HG03064 (cell line): ENCODE data around the gene KIFC3.
"Not testable (repeated sequence)": the region's sequence is repeated elsewhere in the genome, so short reads cannot be mapped to it uniquely, and the experiment has no call there.

Experiments used
- ATAC-seq: cut with Tn5 transposase; IDR thresholded peaks from one replicate; pipeline ENCODE4 v1.9.1; 2021; ENCODE audit warnings: low read depth; ENCODE audit not compliant: unreplicated experiment

Gene KIFC3

DNA sequence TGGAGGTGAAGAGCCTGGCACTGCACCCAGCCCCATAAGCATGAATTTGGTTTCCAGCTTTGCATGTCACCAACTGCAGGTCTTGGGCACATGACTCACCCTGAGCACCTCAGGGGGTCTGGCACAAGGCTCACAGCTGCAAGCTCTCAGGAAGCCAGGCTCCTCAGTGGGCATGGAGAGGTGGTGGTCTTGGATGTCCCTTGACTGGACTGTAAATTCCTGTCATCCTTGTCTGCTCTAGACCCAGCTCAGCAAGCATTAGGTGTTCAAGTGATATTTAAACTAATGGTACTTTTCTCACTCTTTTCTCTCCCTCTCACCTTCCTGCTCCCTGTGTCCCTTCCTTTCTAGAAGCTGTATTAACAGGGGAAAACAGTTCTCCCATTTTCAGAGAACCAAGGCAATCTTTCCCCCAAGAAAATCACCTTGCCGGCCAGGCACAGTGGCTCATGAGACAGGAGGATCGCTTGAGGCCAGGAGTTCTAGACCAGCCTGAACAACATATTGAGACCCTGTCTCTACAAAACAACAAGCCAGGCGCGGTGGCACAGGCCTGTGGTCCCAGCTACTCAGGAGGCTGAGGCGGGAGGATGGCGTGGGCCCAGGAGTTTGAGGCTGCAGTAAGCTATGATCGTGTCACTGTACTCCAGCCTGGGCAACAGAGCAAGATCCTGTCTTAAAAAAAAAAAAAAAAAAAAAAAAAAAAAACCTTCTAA lies 5.1 kb upstream of the KIFC3 start:
- ATAC-seq: no peak

DNA sequence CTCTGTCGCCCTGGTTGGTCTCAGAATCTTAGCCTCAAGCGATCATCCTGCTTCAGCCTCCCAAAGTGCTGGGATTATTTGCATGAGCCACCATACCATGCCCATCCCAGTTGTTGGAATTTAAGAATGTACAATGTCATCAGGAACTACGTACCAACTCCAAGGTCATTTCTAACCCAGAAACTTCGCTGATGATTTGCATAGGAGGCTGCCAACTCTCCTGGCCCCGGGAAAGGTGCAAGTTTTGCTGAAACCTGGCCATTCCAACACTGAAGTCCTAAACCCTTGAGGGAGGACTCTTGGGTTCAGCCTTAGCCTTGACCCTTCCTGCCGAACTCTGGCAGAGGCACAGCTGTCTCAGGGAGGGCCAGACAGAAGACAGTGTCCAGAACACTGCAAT lies 2.9 kb upstream of the KIFC3 start:
- ATAC-seq: no peak

DNA sequence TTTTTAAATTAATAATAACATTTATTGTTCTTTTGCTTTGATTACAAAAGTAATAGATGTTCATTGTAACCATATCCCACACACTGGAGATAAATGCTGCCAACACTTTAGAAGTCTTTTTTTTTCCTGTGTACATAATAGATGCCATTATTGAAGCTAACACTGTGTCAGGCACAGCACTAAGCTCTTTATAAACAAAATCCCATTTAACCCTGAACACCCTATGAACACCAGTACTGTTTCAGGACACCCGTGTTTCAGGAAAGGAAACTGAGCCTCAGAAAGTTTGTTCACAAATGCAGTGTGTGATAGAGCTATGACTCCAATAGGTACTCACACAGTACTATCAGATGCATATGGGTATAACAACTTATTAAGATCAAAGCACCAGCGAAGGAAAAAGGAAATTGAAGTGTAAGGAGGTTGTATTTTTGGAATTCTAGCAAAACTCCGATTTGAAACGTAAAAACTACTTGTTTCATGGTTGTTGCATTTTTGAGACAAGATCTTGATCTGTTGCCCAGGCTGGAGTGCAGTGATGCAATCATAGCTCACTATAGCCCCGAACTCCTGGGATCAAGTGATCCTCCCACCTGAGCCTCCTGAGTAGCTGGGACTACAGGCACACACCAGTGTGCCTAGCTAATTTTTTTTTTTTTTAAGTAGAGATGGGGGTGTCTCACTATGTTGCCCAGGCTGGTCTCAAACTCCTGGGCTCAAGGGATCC lies 2.0 kb upstream of the KIFC3 start:
- ATAC-seq: no peak

DNA sequence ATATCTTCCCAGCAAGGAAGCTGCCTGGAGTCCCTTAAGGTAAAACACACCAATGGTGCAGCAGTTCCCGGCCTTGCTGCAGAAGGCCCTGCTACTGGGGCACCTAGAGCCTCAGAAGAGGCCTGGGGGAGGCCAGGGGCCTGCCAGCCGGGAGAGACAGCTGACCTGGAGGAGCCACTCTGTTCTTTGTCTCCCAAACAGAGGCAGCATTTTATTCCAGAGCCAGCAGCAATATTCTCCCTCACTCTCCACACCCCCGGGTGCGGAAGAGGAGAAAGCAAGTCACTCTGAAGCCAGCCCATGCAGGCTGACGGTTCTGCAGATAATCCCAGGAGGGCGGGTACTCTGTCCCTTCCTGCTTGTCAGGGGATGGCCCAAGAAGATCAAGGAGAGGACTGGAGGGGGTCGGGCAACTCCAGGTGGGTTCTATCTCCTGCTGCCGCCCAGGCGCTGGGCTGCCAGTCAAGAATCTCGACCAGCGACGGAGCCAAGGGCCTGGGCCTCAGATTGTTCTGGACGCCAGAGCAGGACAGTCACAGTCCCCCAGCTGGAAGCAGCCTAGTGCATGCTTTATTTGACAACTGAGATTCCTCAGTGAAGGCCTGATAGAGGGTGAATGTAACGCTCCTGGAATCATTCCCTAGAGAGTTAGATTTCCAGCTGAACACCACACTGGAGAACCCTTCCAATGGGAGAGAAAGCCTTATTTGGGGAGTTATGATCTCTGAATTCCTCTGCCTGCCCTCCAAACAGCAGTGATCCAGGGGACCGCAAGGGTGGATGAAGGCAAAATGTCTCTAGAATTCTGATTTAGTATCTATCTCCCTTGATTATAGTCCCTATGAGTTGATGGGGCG lies 1.1 kb upstream of the KIFC3 start:
- no peak for ATAC-seq

DNA sequence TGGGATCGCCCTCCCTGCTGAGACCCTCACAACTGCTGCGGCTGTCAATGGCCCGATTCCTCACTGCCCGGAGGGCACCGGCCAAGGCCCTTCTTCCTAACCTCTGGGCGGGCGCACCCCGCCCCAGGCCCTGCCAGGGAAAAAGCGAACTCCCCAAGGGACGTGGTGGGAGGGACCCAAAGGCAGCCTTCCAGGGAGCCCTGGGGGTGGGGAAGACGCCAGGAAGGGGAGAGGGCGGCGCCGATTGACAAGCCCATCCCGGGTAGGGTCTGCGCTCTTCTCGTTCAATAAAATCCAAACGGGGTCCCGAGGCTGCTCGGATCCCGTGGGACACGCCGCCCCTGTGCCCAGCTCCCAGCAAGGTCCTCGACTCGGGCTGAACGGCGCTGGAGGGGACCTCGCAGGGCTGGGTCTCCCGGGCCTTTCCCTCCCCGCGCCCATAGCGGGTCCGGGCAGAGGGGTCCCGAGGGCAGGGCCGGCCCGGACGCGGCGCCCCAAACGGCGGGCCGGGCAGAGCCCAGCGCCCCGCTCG lies 416 bp downstream of the KIFC3 start:
- ATAC-seq: no peak

DNA sequence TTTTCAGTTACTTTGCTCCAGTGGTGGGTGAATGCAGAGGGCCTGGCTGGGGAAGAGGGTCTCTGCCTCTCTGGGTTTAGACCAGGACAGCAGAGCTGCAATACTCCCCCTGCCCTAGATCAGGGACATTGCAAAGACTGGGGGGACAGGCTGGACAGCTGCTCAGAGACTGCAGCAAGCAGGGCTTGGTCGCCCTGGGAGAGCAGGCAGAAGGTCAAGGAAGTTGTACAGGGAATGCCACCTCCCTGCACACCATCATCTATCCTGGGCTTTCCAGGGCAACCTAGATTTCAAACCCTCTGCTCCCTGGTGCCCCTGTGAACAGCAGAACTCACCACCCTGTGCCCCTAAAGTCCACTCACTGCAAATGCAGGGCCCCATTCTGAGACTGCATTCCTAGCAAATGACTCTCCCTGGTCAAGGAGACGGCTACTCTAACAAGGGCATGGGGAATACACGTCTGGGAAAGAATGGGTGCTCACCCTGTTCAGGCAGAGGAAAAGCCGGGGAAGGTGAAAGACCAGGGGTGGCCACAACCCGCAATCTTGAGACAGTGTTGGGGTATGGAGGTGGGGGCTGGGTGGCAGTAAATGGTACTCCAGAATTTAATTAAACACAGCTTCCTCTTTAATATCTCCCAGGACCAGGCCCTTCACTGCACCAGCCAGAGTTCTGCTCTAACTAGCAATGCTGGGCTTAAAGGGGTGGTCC lies 1.0 kb downstream of the KIFC3 start:
- ATAC-seq: no peak

DNA sequence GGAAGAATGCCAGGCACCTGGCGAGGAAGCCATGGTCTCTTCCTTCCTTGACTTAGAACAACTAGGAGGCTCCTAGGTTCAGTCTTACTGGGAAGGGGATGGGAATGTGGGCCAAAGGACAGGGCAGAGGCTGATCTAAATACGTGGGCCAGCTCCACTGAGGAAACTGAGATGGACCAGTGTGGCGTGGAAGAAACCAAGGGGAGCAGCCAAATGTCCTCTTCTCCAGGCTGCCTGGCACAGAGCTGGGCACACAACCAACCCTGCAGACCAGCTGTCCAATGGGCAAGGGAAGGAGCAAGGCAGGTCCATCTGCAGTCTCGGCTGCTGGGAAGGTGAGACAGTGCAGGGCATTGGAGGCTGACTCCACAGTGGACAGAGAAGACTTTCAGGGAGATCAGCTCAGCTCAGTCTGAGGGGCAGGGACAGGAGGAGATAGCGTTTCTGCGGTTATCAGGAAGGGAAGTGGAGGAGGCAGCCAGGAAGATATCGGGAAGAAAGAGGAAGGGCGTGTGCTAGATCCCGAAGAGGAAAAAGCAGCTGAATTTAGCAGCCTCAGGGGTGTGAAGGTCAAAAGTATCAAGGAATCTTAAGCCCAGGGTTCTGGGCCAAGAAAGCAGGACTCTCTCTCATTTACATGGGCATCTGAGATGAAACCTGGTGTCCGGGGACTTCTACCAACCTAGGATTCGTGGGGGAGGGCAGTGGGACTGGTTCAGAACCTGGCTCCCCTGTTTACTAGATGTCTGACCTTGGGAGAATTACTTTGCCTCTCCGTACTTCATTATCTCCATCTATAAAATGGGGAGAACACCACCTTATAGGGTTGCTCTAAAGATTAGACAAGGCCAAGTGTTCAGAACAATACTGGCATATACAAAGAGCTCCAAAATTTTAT lies 1.8 kb downstream of the KIFC3 start:
- ATAC-seq: no peak

DNA sequence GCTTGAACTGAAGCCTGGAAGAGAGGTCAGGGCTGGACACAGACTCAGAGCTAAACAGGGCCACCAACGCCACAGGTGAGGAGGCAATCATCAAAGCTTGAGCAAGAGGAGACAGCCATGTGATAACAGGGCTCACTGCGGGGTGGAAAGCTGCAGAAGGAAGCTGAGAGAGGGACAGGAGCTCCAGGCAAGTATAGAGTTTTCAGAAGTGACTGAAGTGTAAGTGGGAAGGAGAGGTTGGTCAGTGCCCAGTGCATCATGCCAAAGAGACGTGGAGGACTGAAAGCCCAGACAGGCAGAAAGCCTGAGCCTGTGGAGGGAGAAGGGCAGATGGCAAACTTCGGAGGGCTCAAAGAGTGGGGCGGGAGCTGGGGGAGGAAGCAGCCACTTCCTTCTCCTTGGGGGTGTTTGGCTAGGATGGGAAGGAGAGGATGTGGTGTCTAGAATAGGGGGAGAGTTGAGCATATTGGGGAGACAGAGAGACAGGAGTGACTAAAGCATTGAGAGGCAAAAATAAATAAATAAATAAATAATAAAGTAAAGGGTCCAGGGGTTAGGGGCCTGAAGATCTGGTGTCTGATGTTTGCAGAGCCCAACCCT lies 2.6 kb downstream of the KIFC3 start:
- ATAC-seq: no peak

DNA sequence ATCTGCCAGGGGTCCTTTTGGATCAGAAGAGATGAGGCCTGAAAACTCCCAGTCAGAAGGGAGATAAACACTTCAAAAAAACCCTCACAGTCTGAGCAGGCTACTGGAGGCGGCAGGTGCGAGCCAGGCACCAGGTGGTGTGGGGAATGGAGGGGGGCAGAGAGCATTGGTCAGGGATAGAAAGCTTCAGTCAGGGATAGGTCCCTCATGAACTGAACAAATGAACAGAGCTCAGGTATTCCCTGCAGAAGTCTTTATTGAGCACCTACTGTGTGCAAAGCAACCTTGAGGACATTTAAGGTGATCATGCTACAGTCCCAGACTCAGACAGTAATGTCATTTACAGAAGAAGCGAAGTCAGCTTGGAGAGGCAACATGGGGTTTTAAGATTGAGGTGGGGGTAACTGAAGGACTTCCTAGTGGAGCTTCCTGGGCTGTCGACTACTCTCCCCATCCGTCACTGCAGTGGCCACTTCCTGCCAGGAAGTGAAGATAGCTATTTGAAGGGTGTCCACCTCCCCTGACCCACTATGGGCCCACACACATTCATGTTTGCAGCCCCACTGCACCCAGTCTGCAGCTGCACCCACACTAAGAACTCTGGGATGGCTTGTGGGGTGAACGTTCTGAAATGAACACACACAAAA lies 3.2 kb downstream of the KIFC3 start:
- no peak for ATAC-seq

DNA sequence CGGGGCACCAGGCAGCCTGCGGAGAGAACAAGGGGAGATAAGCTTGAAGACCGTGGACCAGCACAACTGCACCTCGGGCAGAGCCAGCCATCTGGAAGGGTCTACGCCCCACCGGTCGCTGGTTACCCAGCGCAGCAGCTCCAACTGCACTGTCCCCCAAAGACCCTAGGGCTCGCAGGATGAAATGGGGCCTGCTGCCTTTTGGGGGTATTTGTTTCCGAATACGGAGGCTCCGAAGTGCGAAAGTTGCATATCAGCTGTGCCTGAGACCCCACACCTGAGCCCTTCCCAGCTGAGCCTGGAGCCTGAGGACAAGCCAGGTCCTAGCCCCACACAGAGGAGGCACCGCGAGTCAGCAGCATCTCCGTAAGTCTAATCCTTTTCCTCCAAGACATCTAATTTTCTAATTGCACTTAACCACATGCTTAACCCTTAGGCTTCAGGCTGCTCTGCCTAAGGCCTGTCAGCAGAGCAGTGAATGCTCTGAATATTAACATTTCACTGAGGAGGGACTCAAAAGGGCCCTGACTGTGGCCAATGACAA lies 4.0 kb downstream of the KIFC3 start:
- no peak for ATAC-seq

DNA sequence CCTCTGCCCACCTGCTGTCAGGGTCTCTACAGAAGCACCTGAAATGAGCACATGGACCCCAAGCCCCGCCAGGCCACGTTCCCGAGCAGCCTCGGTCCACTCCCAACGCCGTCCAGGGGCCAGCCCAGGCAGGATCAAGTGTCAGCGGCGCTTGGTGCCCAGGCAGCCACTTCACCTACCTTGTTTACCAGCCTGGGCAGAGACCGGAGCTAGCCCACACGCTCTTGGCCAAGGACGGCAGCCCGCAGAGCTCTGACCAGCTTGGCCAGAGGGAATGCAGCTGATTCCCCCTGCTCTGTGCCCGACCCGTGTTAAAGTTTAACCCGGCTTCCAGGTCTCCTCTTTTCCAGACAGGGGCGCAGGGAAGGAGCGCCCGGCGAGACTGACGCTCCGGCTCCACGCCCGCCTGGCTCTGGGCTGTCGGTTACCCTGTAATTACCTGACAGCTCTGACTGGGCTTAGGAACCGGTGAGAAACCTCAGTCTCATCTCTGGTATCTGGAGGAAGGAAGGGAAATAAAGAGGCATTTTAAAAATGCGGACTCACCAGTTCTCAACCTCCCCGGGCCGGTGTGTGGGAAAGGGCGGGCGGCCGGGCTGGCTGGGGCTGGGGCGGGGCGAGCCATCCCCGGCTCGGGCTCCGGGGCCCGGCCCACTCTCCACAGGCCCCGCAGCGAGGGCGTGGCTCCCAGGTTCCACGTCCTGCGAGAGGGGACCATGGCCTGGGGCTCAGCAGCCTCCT lies 4.6 kb downstream of the KIFC3 start:
- no peak for ATAC-seq

DNA sequence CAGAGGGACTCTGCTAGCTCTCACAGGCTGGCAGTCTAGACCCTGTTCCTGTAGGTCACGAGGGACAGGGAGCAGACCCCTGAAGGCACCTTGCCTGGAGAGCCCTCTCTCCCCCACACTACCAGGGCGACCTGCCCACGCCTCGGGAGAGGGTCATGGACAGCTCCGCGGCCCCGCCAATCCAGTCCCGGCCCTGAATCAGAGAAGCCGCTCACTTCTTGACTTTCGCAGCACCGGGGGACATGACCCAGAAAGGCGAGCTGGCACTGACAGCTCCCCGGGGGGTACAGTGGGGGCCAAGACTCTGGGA lies 5.1 kb downstream of the KIFC3 start:
- no peak for ATAC-seq

DNA sequence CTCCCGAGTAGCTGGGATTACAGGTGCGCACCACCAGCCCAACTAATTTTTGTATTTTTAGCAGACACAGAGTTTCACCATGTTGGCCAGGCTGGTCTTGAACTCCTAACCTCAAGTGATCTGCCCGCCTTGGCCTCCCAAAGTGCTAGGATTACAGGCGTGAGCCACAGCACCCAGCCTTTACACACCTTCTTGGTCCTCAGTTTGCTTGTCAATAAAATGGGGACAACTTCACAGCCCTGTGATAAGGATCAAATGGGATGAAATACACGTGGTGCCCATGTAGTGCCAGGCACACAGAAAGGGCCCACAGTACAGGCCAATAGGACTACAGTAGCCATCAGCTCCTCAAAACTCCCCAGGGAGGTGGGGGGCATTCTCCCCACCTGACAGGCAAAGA lies 6.3 kb downstream of the KIFC3 start:
- not testable (repeated sequence) for ATAC-seq

DNA sequence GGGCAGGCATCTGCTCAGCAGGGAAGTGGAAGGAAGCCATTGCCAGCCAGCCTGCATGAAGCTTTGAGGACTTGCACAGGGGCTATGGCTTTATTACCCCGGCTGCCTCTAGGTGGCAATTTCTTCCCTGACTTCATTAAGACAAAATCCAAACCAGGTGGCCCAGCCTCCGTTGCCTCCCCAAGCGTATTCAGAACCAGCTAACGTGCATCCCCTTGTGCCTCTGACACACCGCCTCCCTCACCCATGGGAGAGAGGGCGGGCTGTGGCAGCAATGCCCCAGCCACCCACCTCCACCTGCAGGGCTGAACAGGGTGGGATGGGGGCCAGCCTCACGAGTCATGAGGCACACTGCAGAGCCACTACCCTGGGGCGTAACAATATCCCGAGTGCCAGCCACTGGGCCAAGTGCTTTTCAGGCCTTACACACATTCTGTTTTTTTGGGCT lies 6.8 kb downstream of the KIFC3 start:
- no peak for ATAC-seq

DNA sequence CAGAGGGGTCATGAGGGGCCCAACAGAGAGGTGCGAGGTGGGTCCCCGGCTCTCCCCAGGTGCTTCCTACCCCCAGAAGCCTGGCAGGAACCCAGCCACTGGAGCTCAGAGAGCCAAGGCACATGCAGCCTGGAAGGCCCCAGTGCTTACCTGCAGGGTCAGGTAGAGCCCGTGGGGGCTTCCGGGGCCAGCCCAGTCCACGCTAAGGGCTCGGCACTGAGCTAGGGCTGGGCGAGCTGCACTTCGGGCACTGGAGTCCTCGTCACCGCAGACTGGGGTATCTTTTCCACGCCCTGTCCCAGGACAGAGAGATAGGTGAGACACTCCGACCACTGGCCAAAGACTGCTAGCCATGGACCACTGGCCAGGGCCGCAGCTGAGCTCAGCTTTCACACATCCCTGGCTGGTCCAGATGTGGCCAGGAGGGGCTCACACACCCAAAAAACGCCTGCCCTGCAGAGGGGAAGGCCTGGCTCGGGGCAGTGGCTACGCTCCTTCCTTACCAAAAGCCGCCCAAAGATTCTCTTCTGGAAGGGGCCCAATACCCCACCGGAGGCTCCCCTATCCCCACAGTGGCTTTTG lies 7.4 kb downstream of the KIFC3 start:
- no peak for ATAC-seq

DNA sequence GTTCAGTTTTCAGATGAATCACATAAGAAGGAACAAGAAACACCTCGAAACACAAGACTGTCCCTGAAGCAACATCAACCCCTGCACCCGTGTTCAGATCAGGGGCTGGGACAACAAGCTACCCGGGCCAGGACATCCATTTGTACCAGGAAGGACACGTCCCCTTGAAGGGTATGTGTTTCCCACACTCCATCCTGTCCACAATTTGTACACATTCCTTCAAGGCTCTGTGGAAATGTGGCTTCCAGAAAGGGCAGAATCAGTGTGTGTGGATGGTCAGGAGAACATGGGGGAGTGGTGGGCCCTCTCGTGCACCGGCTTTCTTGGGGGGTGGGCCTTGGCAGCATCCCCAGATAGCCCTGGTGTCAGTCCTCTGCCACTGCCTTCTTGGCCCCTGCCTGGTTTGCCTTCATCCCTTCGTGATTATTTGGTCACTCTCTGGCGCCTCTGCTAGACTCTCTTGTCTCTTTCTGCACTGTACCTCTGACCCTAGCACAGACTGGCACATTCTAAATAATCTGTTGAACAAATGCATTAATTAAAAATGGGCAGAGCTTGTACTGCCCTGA lies 10.3 kb downstream of the KIFC3 start:
- no peak for ATAC-seq
